Endothelial cell of coronary artery (primary cell): Measurements from ENCODE around the gene OPRPN. TPM values are rescaled to one million over a fixed set of nuclear protein-coding genes. Genes with fewer than 3 reads are reported as not detected.

Experiments used
- total RNA-seq: library from RNA; depleted of rRNA; stranded (reverse); fragments of >200 nt; gene quantifications from 2 replicates; pipeline ENCODE4 v1.2.3, GENCODE V29; 2014

Gene OPRPN, protein sequence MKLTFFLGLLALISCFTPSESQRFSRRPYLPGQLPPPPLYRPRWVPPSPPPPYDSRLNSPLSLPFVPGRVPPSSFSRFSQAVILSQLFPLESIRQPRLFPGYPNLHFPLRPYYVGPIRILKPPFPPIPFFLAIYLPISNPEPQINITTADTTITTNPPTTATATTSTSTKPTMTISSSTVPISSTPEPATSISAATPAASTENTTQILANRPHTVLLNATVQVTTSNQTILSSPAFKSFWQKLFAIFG
- not detected in 2 replicates for total RNA-seq

GRCh38 chr4:70397580-70397979 lies at the start of gene OPRPN:
Gene OPRPN (plus strand): TSS chr4:70397940. CDS start chr4:70399286, 1,346 bp downstream.

GRCh38 chr4:70360460-70360859 lies 37.3 kb upstream of the OPRPN start, which contains the start of gene SMR3A:
Gene SMR3A (plus strand): TSS chr4:70360760. CDS start chr4:70362116, 1,356 bp downstream.

GRCh38 chr4:70382691-70383181 lies 15.0 kb upstream of the OPRPN start, which contains the start of gene SMR3B:
Gene SMR3B (plus strand): TSS chr4:70383131. CDS start chr4:70384511, 1,380 bp downstream.

Other genes with a start within 250 kb of the OPRPN start
- not detected in 2 replicates for gene PRR27, start 243.7 kb upstream of the OPRPN start, total RNA-seq
- not detected in 2 replicates for gene ODAM, start 202.2 kb upstream of the OPRPN start, total RNA-seq
- gene FDCSP, start 171.8 kb upstream of the OPRPN start, total RNA-seq, result not detected in 2 replicates
- not detected in 2 replicates for gene CSN3, start 155.3 kb upstream of the OPRPN start, total RNA-seq
- not detected in 2 replicates for gene CABS1, start 63.0 kb upstream of the OPRPN start, total RNA-seq
- gene SMR3A, start 37.2 kb upstream of the OPRPN start, total RNA-seq, result not detected in 2 replicates
- gene SMR3B, start 14.8 kb upstream of the OPRPN start, total RNA-seq, result not detected in 2 replicates
- gene MUC7, start 74.3 kb downstream of the OPRPN start, total RNA-seq, result not detected in 2 replicates
- 0.09 TPM in 1 of 2 replicates, not detected in the other for gene AMTN, start 120.6 kb downstream of the OPRPN start, total RNA-seq
- gene AMBN, start 194.3 kb downstream of the OPRPN start, total RNA-seq, result not detected in 2 replicates
- not detected in 2 replicates for gene ENAM, start 230.8 kb downstream of the OPRPN start, total RNA-seq